HFFc6 (cell line): ENCODE results near the gene GDPD4. TPM values are rescaled to one million over a fixed set of nuclear protein-coding genes. Genes with fewer than 3 reads are reported as not detected.
A peak's percentile ranks its signal among the peaks of the same experiment; 100 is the strongest.

Source experiments
- DNase-seq: peaks from one replicate; pipeline ENCODE4 v3.0.0-alpha.2; 2018
- H3K27ac Mint-ChIP-seq: 2 replicates; pipeline ENCODE4 v1.8.0; 2020; ENCODE audit warnings: mild to moderate bottlenecking, mixed read lengths
- H3K27me3 Mint-ChIP-seq: 2 replicates; pipeline ENCODE4 v1.8.0; 2021; ENCODE audit warnings: mild to moderate bottlenecking, moderate library complexity, mixed read lengths; ENCODE audit not compliant: insufficient read depth
- H3K36me3 Mint-ChIP-seq: 2 replicates; pipeline ENCODE4 v1.8.0; 2021; ENCODE audit warnings: low read depth, mixed read lengths
- H3K4me1 Mint-ChIP-seq: 2 replicates; pipeline ENCODE4 v1.8.0; 2020; ENCODE audit warnings: low read depth, mixed read lengths
- H3K4me3 Mint-ChIP-seq: 2 replicates; pipeline ENCODE4 v1.8.0; 2020; ENCODE audit warnings: mild to moderate bottlenecking, moderate library complexity, mixed read lengths
- H3K9me3 Mint-ChIP-seq: 2 replicates; pipeline ENCODE4 v1.8.0; 2020; ENCODE audit warnings: mild to moderate bottlenecking, mixed read lengths
- total RNA-seq, 6 experiments: library from RNA; stranded (reverse); fragmentation: NEBNext Ultra II Directional; extraction: Animal tissue kit (Norgen Biotek cat#: 25700); gene quantifications; 2 replicates in 1 of 6; 3 replicates in 5 of 6; pipeline ENCODE4 v1.2.3, GENCODE V29; 2021
- TF ChIP-seq, protein P1 (sequence below): fragments of 200-600 bp; sonication (generic); IDR thresholded peaks from 2 replicates; pipeline ENCODE4 v1.5.0; 2021; ENCODE audit warnings: antibody characterized with exemption, mild to moderate bottlenecking

The GDPD4 gene
- total RNA-seq, 6 experiments from 2014 or later = not detected

DNA sequence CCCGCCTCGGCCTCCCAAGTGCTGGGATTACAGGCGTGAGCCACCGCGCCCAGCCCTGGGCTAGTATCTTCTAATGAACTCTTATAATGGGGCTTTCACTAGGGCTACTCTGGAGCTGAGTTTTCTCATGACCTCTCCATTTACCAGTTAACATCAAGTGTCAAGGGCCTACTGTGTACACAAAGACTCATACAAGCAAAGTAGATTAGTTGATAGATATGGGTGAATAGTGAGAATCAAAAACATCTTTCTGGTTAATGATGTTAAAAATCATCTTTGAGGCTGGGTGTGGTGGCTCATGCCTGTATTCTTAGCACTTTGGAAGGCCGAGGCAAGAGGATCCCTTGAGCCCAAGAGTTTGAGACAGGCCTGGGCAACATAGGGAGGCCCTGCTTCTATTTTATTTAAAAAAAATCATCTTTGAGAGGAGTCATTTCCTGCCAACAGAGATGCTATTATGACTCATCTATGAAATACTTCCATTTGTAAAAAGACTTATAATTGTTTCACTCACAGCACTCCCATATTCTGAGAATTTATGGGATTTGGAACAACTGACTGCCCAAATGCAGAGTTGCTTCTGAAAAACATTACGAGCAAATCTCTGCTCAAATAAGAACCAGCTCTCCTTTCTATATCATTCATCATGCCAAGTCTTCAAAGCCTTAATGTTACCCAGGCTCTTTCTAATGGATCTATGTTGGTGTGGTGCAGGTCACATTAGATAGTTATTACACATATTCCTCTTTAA lies 57.0 kb downstream of the GDPD4 start:
- H3K36me3 Mint-ChIP-seq = peaks cover 11% of the 10 kb centered on the region
- peaks cover 7% of the 10 kb centered on the region for H3K9me3 Mint-ChIP-seq
- no peaks in the 10 kb centered on the region for H3K27me3 Mint-ChIP-seq
- TF ChIP-seq, protein P1, sequence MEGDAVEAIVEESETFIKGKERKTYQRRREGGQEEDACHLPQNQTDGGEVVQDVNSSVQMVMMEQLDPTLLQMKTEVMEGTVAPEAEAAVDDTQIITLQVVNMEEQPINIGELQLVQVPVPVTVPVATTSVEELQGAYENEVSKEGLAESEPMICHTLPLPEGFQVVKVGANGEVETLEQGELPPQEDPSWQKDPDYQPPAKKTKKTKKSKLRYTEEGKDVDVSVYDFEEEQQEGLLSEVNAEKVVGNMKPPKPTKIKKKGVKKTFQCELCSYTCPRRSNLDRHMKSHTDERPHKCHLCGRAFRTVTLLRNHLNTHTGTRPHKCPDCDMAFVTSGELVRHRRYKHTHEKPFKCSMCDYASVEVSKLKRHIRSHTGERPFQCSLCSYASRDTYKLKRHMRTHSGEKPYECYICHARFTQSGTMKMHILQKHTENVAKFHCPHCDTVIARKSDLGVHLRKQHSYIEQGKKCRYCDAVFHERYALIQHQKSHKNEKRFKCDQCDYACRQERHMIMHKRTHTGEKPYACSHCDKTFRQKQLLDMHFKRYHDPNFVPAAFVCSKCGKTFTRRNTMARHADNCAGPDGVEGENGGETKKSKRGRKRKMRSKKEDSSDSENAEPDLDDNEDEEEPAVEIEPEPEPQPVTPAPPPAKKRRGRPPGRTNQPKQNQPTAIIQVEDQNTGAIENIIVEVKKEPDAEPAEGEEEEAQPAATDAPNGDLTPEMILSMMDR = no peak
- peak overlapping the region; percentile 98 for H3K27ac Mint-ChIP-seq
- peak; percentile 73 for DNase-seq
- peak overlapping the region; percentile 37 for H3K4me3 Mint-ChIP-seq
- peaks cover 27% of the 10 kb centered on the region for H3K4me1 Mint-ChIP-seq

DNA sequence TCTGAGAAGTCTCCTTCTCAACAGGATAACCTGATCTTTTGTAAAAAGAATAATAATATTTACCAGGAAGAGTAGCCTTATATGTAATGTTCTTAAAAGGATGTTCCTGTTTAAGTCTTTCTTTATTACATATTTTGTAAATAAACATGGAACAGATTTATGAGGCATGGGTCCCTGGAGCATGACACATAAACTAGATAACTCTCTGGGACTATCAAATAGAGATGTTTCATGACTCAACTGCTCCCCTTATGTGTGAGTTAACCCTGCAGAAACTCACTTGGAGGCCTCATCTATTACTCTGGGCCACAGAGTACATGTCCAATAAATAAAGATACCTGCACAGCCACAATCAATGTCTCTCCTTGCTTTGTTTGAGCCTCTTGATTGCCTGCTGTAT lies 64.6 kb downstream of the GDPD4 start:
- TF ChIP-seq, protein P1 = no peak
- DNase-seq = peak; percentile 3
- Mint-ChIP-seq H3K27ac (no peak overlapping the region; the same call in 1 of the 2 replicates), H3K9me3 (peaks cover 7% of the 10 kb centered on the region), H3K4me1 (peaks cover 12% of the 10 kb centered on the region), H3K4me3 (no peak overlapping the region), H3K27me3 (no peaks in the 10 kb centered on the region), H3K36me3 (peaks cover 15% of the 10 kb centered on the region)

DNA sequence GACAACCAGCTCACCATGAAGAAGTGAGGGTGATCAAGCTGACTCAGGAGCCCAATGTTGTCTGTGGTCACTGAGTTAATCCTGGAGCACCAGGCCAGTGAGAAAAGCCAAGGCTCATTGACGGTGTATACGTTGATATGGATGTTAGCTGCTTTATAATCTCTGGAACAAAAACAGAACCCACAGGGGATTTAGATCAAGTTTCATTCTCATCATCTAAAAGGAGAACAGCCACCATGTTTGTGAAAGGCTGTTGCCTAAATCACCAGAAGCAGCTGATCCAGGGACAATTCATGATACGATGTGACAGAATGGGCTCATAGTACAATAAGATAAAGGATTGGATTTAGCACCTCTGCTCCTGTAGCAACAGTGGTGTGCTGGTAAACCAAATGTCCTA lies 68.5 kb downstream of the GDPD4 start:
- H3K4me3 Mint-ChIP-seq = no peak overlapping the region
- TF ChIP-seq, protein P1 = no peak
- H3K4me1 Mint-ChIP-seq = peaks cover 12% of the 10 kb centered on the region
- no peaks in the 10 kb centered on the region for H3K36me3 Mint-ChIP-seq
- H3K27ac Mint-ChIP-seq = no peak overlapping the region
- H3K27me3 Mint-ChIP-seq = no peaks in the 10 kb centered on the region
- H3K9me3 Mint-ChIP-seq = no peaks in the 10 kb centered on the region
- DNase-seq = no peak

DNA sequence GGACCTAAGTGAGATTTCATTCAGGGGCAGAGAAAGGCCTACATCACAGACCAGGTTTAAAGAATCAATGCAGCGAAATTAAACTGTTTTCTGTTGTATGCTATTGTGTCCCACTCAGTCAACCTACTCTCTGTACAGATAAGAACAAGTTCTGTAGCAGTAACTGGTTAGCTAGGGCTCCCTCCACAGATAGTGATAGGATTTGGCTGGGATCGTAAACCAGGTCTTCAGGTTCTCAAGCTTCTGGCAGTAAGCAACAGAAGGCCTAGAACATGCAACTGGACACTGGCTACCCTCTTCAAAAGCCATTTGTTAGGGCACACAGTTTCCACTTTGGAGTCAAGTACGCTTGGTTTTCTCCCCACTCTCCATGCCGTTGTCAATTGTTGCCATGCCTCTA lies 69.2 kb downstream of the GDPD4 start:
- no peak for DNase-seq
- no peak overlapping the region for H3K4me3 Mint-ChIP-seq
- H3K27ac Mint-ChIP-seq = no peak overlapping the region
- H3K36me3 Mint-ChIP-seq = no peaks in the 10 kb centered on the region
- H3K9me3 Mint-ChIP-seq = no peaks in the 10 kb centered on the region
- H3K4me1 Mint-ChIP-seq = peaks cover 10% of the 10 kb centered on the region
- H3K27me3 Mint-ChIP-seq = no peaks in the 10 kb centered on the region
- TF ChIP-seq, protein P1 = no peak

DNA sequence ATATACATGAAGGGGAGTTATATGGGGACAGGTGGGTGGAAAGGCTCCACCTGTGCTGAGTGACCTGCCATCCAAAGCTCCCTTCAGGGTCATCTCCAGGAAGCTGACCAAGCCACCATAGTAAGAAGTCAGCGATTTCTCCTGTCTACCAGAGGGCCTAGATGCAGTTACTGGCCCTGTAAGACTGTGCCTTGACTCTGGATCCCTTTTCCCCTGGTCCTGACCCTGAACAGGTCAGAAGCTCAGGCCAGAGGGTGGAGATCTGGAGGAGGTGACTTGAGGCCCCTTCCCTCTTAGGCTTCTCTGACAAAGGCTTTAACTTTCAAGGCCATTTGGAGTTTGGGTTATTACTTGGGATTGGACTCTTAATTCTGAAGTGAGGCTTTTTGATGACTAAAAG lies 69.7 kb downstream of the GDPD4 start:
- TF ChIP-seq, protein P1 = no peak
- H3K27me3 Mint-ChIP-seq = no peaks in the 10 kb centered on the region
- no peak overlapping the region for H3K4me3 Mint-ChIP-seq
- DNase-seq = no peak
- no peaks in the 10 kb centered on the region for H3K9me3 Mint-ChIP-seq
- peaks cover 6% of the 10 kb centered on the region for H3K4me1 Mint-ChIP-seq
- no peak overlapping the region for H3K27ac Mint-ChIP-seq
- H3K36me3 Mint-ChIP-seq = no peaks in the 10 kb centered on the region
